Hepatocyte (in vitro differentiated cells): ENCODE results near the gene IFNA1. TPM values are rescaled to one million over a fixed set of nuclear protein-coding genes. Genes with fewer than 3 reads are reported as not detected.

Source experiments
- DNase-seq: peaks from one replicate; pipeline ENCODE4 v3.0.0-alpha.2; 2016; ENCODE audit warnings: low spot score
- H2AFZ ChIP-seq: fragments of 200-600 bp; sonication (generic); 2 replicates; pipeline ENCODE4 v1.6.0; 2016; ENCODE audit warnings: antibody characterized with exemption, mild to moderate bottlenecking
- H3K27ac ChIP-seq: fragments of 200-600 bp; sonication (generic); 2 replicates; pipeline ENCODE4 v1.5.1; 2016; ENCODE audit warnings: mild to moderate bottlenecking
- H3K27me3 ChIP-seq: fragments of 200-600 bp; sonication (generic); 2 replicates; pipeline ENCODE4 v1.6.1; 2016
- H3K36me3 ChIP-seq: fragments of 200-600 bp; sonication (generic); replicated peaks from 2 replicates; pipeline ENCODE4 v1.5.1; 2016; ENCODE audit warnings: low read depth; ENCODE audit not compliant: insufficient read depth
- H3K4me1 ChIP-seq: fragments of 200-600 bp; sonication (generic); 2 replicates; pipeline ENCODE4 v1.5.1; 2016; ENCODE audit warnings: mild to moderate bottlenecking, moderate library complexity; ENCODE audit not compliant: insufficient read depth
- H3K4me2 ChIP-seq: fragments of 200-600 bp; sonication (generic); 2 replicates; pipeline ENCODE4 v1.6.0; 2016
- H3K4me3 ChIP-seq: fragments of 200-600 bp; sonication (generic); 2 replicates; pipeline ENCODE4 v1.5.1; 2016; ENCODE audit warnings: mild to moderate bottlenecking
- H3K79me2 ChIP-seq: fragments of 200-600 bp; sonication (generic); 2 replicates; pipeline ENCODE4 v1.6.0; 2017; ENCODE audit warnings: mild to moderate bottlenecking
- H3K9me2 ChIP-seq: fragments of 200-600 bp; sonication (generic); replicated peaks from 2 replicates; pipeline ENCODE4 v1.6.0; 2017; ENCODE audit warnings: mild to moderate bottlenecking; ENCODE audit not compliant: insufficient read depth
- H3K9me3 ChIP-seq: fragments of 200-600 bp; sonication (generic); 2 replicates; pipeline ENCODE4 v1.5.1; 2016; ENCODE audit warnings: low read depth, mild to moderate bottlenecking
- H4K20me1 ChIP-seq: fragments of 200-600 bp; sonication (generic); 2 replicates; pipeline ENCODE4 v1.6.0; 2016; ENCODE audit warnings: mild to moderate bottlenecking; ENCODE audit not compliant: insufficient read depth, poor library complexity, severe bottlenecking
- CTCF ChIP-seq: fragments of 200-600 bp; sonication (generic); IDR thresholded peaks from 2 replicates; pipeline ENCODE4 v1.5.1; 2016; ENCODE audit warnings: antibody characterized with exemption, mild to moderate bottlenecking; ENCODE audit not compliant: poor library complexity
- EZH2 ChIP-seq: fragments of 200-600 bp; sonication (generic); IDR thresholded peaks from 2 replicates; pipeline ENCODE4 v1.6.1; 2016; ENCODE audit warnings: antibody characterized with exemption, mild to moderate bottlenecking, borderline replicate concordance
- EZH2phosphoT487 ChIP-seq: fragments of 200-600 bp; sonication (generic); IDR thresholded peaks from one replicate; pipeline ENCODE4 v1.6.1; 2018; ENCODE audit warnings: antibody characterized with exemption, mild to moderate bottlenecking, low read depth, moderate library complexity; ENCODE audit not compliant: unreplicated experiment, severe bottlenecking
- WGBS: methylation state at CpG from one replicate; pipeline ENCODE4 v1.1.6; 2016; ENCODE audit warnings: low lambda C conversion rate; ENCODE audit errors: missing lambda C conversion rate; 5-methylcytosine and 5-hydroxymethylcytosine counted together
- polyA plus RNA-seq: library from polyadenylated mRNA; unstranded; fragments of >200 nt; fragmentation: Nextera tagmentation; extraction: Ambion mirVana; gene quantifications from 2 replicates; pipeline ENCODE4 v1.2.1, GENCODE V29; 2016
- total RNA-seq: library from RNA; depleted of rRNA; stranded (reverse); fragments of >200 nt; gene quantifications from 2 replicates; pipeline ENCODE4 v1.2.3, GENCODE V29; 2014

IFNA1 gene
- total and polyA plus RNA-seq, 2 experiments from 2014 or later: not detected

- H3K9me2 ChIP-seq: no peaks in the 10 kb centered on the region
- DNase-seq: no peak
- H3K4me3 ChIP-seq: no peak overlapping the region
- 68% methylated on average over 5 of the region's 5 CpGs for WGBS
- H3K27ac ChIP-seq: no peak overlapping the region
- H3K4me2 ChIP-seq: no peak overlapping the region
- no peak overlapping the region for H2AFZ ChIP-seq
- TF ChIP-seq EZH2: no peak
- no peak for TF ChIP-seq CTCF
- TF ChIP-seq EZH2phosphoT487: no peak
- no peaks in the 10 kb centered on the region for H3K4me1 ChIP-seq
- H4K20me1 ChIP-seq: no peaks in the 10 kb centered on the region
- H3K9me3 ChIP-seq: no peaks in the 10 kb centered on the region
- no peaks in the 10 kb centered on the region for H3K36me3 ChIP-seq
- peaks cover 4% of the 10 kb centered on the region for H3K27me3 ChIP-seq
- no peaks in the 10 kb centered on the region for H3K79me2 ChIP-seq
Measured at GRCh38 chr9:21413624-21414023, 26.6 kb upstream of the IFNA1 start.

- Histone ChIP-seq H3K27me3 (peaks cover 4% of the 10 kb centered on the region), H3K79me2 (no peaks in the 10 kb centered on the region), H2AFZ (no peak overlapping the region), H3K27ac (no peak overlapping the region), H3K9me3 (no peaks in the 10 kb centered on the region), H3K4me3 (no peak overlapping the region), H3K9me2 (no peaks in the 10 kb centered on the region), H4K20me1 (no peaks in the 10 kb centered on the region), H3K36me3 (no peaks in the 10 kb centered on the region), H3K4me2 (no peak overlapping the region), H3K4me1 (no peaks in the 10 kb centered on the region)
- 98% methylated on average over 2 of the region's 2 CpGs for WGBS
- DNase-seq: no peak
- TF ChIP-seq EZH2 (no peak), EZH2phosphoT487 (no peak), CTCF (no peak)
Measured at GRCh38 chr9:21414220-21414940, 25.9 kb upstream of the IFNA1 start.

DNA sequence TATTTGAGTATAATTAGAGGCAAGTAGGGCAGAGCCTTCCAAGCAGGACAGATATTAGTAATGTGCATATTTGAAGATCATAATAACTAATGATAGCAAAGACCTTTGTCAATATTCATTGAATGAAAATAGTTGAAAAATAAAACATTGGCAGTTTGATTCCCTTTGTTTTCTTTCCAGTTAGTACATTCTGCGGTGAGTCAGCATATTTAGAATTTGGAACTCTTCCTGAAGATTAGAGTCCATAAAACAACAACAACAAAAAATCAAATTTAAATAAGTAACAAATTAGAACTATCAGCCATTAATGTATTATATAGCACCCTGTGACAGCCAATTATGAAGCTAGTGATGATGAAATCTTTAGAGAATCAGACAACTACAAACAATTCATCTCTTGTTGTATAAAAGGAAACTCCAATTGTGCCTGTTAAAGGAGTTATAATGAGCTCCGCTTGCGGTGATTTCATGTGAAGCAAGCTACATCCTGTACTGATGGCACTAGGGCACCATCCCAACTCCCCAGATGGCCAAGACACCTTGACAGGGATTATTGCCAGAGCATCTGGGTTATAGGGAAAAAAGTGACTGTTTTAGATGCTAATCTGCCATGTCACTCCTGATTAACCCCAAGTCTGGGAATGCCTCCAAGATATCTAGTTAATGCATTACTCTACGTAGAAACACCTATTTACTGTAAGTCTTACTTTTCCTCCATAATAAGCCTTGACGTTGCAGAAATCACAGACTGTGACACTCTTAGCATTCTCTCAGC lies 24.6 kb upstream of the IFNA1 start:
- Histone ChIP-seq H3K9me3 (no peaks in the 10 kb centered on the region), H3K9me2 (no peaks in the 10 kb centered on the region), H3K36me3 (no peaks in the 10 kb centered on the region), H3K79me2 (no peaks in the 10 kb centered on the region), H3K4me2 (no peak overlapping the region), H4K20me1 (no peaks in the 10 kb centered on the region), H2AFZ (no peak overlapping the region), H3K27ac (no peak overlapping the region), H3K27me3 (no peaks in the 10 kb centered on the region), H3K4me3 (no peak overlapping the region), H3K4me1 (no peaks in the 10 kb centered on the region)
- no peak for DNase-seq
- TF ChIP-seq CTCF (no peak), EZH2 (no peak), EZH2phosphoT487 (no peak)
- 82% methylated on average over 5 of the region's 5 CpGs for WGBS
